ENCODE data around the gene PCDHA3.

GRCh38 chr5:140802781-140803271 lies 2.0 kb downstream of the PCDHA3 start:
- TF ChIP-seq, protein P1, sequence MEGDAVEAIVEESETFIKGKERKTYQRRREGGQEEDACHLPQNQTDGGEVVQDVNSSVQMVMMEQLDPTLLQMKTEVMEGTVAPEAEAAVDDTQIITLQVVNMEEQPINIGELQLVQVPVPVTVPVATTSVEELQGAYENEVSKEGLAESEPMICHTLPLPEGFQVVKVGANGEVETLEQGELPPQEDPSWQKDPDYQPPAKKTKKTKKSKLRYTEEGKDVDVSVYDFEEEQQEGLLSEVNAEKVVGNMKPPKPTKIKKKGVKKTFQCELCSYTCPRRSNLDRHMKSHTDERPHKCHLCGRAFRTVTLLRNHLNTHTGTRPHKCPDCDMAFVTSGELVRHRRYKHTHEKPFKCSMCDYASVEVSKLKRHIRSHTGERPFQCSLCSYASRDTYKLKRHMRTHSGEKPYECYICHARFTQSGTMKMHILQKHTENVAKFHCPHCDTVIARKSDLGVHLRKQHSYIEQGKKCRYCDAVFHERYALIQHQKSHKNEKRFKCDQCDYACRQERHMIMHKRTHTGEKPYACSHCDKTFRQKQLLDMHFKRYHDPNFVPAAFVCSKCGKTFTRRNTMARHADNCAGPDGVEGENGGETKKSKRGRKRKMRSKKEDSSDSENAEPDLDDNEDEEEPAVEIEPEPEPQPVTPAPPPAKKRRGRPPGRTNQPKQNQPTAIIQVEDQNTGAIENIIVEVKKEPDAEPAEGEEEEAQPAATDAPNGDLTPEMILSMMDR (IDR thresholded peaks at IDR 0.05), result no peak
- TF ChIP-seq POLR2A (IDR thresholded peaks at IDR 0.05; ENCODE audit: low read depth) (no peak), EP300 (IDR thresholded peaks at IDR 0.05) (no peak)
